SK-N-SH (cell line): Measurements from ENCODE around the gene NAV2. TPM values are rescaled to one million over a fixed set of nuclear protein-coding genes. Genes with fewer than 3 reads are reported as not detected.

ENCODE experiments used
- CTCF ChIA-PET: fragments of 300-600, 350-600 bp; formaldehyde crosslinking; extraction: SDS; loops from one replicate; lab custom pipeline; 2021; lab: Yijun Ruan, JAX
- POLR2A ChIA-PET: fragments of 350-600 bp; sonication (Branson Sonifier 250); formaldehyde crosslinking; extraction: SDS; loops from one replicate; lab custom pipeline; 2020; ENCODE audit warnings: antibody characterized with exemption, inconsistent platforms; lab: Yijun Ruan, JAX
- DNase-seq: peaks from one replicate; pipeline ENCODE4 v3.0.0; 2012
- H2AFZ ChIP-seq: fragments of 200-600 bp; sonication (generic); 2 replicates; pipeline ENCODE4 v1.8.1; 2016; ENCODE audit warnings: antibody characterized with exemption, mild to moderate bottlenecking, low read depth
- H3F3A ChIP-seq: fragments of 200-600 bp; sonication (generic); replicated peaks from 2 replicates; pipeline ENCODE3; 2016; ENCODE audit warnings: antibody characterized with exemption, mild to moderate bottlenecking; ENCODE audit not compliant: insufficient read depth
- H3K27ac ChIP-seq, 2 experiments: fragments of 200-500 bp in 1 of 2; fragments of 200-600 bp in 1 of 2; sonication (Bioruptor generic) in 1 of 2; sonication (generic), shearing (Covaris generic) in 1 of 2; 2 replicates each; pipeline versions ENCODE4 v1.5.1 to v1.6.1; 2014 to 2016; ENCODE audit warnings: low read depth in 2 of 2, inconsistent platforms in 1 of 2, low read length in 1 of 2, mild to moderate bottlenecking in 1 of 2, mixed read lengths in 1 of 2
- H3K27me3 ChIP-seq: fragments of 200-600 bp; sonication (generic), shearing (Covaris generic); 2 replicates; pipeline ENCODE4 v1.6.1; 2016; ENCODE audit warnings: mixed run types; ENCODE audit not compliant: insufficient read depth
- H3K36me3 ChIP-seq, 2 experiments: fragments of 200-500 bp in 1 of 2; fragments of 200-600 bp in 1 of 2; sonication (Bioruptor generic) in 1 of 2; sonication (generic) in 1 of 2; replicated peaks in 1 of 2; 2 replicates each; pipeline versions ENCODE3 to v1.5.1; 2014 to 2016; ENCODE audit warnings: low read length in 1 of 2, mild to moderate bottlenecking in 1 of 2; ENCODE audit not compliant: insufficient read depth in 2 of 2, control insufficient read depth in 1 of 2
- H3K4me1 ChIP-seq, 2 experiments: fragments of 200-500 bp in 1 of 2; fragments of 200-600 bp in 1 of 2; sonication (Bioruptor generic) in 1 of 2; sonication (generic), shearing (Covaris generic) in 1 of 2; 2 replicates each; pipeline versions ENCODE4 v1.5.1 to v1.6.1; 2014 to 2016; ENCODE audit warnings: low read depth in 1 of 2, low read length in 1 of 2, mixed run types in 1 of 2; ENCODE audit not compliant: insufficient read depth in 2 of 2, control insufficient read depth in 1 of 2
- H3K4me2 ChIP-seq: fragments of 200-600 bp; sonication (generic), shearing (Covaris generic); 2 replicates; pipeline ENCODE4 v1.6.1; 2017; ENCODE audit warnings: mixed run types
- H3K4me3 ChIP-seq, 2 experiments: fragments of 200-500 bp in 1 of 2; fragments of 200-600 bp in 1 of 2; sonication (Bioruptor generic) in 1 of 2; sonication (generic), shearing (Covaris generic) in 1 of 2; 2 replicates each; pipeline versions ENCODE4 v1.5.1 to v1.8.1; 2014 to 2016; ENCODE audit warnings: low read depth in 2 of 2, inconsistent platforms in 1 of 2, low read length in 1 of 2, mild to moderate bottlenecking in 1 of 2, mixed read lengths in 1 of 2, moderate library complexity in 1 of 2
- H3K79me2 ChIP-seq: fragments of 200-600 bp; sonication (generic); 2 replicates; pipeline ENCODE4 v1.8.1; 2017; ENCODE audit warnings: mild to moderate bottlenecking; ENCODE audit not compliant: insufficient read depth
- H3K9ac ChIP-seq: fragments of 200-600 bp; sonication (generic); 2 replicates; pipeline ENCODE4 v1.6.1; 2017; ENCODE audit warnings: mixed run types
- H3K9me2 ChIP-seq: fragments of 200-600 bp; sonication (generic); 2 replicates; pipeline ENCODE4 v1.6.1; 2017; ENCODE audit warnings: mixed run types
- H3K9me3 ChIP-seq: fragments of 200-600 bp; sonication (generic); 2 replicates; pipeline ENCODE4 v1.6.1; 2017; ENCODE audit warnings: mixed run types, mild to moderate bottlenecking, moderate library complexity
- H4K20me1 ChIP-seq: fragments of 200-600 bp; sonication (generic); 2 replicates; pipeline ENCODE4 v1.6.1; 2017; ENCODE audit warnings: mild to moderate bottlenecking, mixed run types; ENCODE audit not compliant: insufficient read depth
- CHD2 ChIP-seq: fragments of 150-350 bp; IDR thresholded peaks from 2 replicates; pipeline ENCODE4 v1.6.1; 2018; ENCODE audit warnings: low read length; ENCODE audit not compliant: partially characterized antibody
- ELF1 ChIP-seq: IDR thresholded peaks from 2 replicates; pipeline ENCODE4 v1.4.0; 2012
- EZH2phosphoT487 ChIP-seq: fragments of 200-600 bp; sonication (generic); IDR thresholded peaks from 2 replicates; pipeline ENCODE4 v1.6.1; 2017; ENCODE audit warnings: low read depth, mixed run types, mild to moderate bottlenecking, antibody characterized with exemption, moderate library complexity, borderline replicate concordance
- FOSL2 ChIP-seq: IDR thresholded peaks from 2 replicates; pipeline ENCODE4 v1.4.0; 2012; ENCODE audit warnings: low read depth, mild to moderate bottlenecking, moderate library complexity, borderline replicate concordance
- JUND ChIP-seq: IDR thresholded peaks from 2 replicates; pipeline ENCODE4 v1.4.0; 2012
- MEF2A ChIP-seq: IDR thresholded peaks from 2 replicates; pipeline ENCODE4 v1.4.0; 2012; ENCODE audit warnings: low read depth, borderline replicate concordance
- NFIC ChIP-seq: IDR thresholded peaks from 2 replicates; pipeline ENCODE4 v1.4.0; 2012; ENCODE audit warnings: borderline replicate concordance
- NRF1 ChIP-seq: IDR thresholded peaks from 2 replicates; pipeline ENCODE4 v1.6.1; 2012; ENCODE audit warnings: low read depth, mild to moderate bottlenecking, low read length
- POLR2AphosphoS5 ChIP-seq: IDR thresholded peaks from 2 replicates; pipeline ENCODE4 v1.6.1; 2012; ENCODE audit warnings: low read depth, low read length
- RCOR1 ChIP-seq: fragments of 150-350 bp; IDR thresholded peaks from 2 replicates; pipeline ENCODE4 v1.6.1; 2017; ENCODE audit warnings: antibody characterized with exemption, low read length
- TAF1 ChIP-seq: IDR thresholded peaks from 2 replicates; pipeline ENCODE4 v1.6.1; 2012; ENCODE audit warnings: low read depth, mild to moderate bottlenecking, low read length, moderate library complexity, borderline replicate concordance
- TCF12 ChIP-seq: IDR thresholded peaks from 2 replicates; pipeline ENCODE4 v1.4.0; 2012
- TEAD4 ChIP-seq: IDR thresholded peaks from 2 replicates; pipeline ENCODE4 v1.4.0; 2012; ENCODE audit warnings: mild to moderate bottlenecking, borderline replicate concordance; ENCODE audit not compliant: insufficient read depth
- YY1 ChIP-seq: IDR thresholded peaks from 2 replicates; pipeline ENCODE4 v1.4.0; 2012; ENCODE audit warnings: low read depth, mild to moderate bottlenecking
- WGBS: methylation state at CpG from one replicate; pipeline ENCODE4 v1.1.6; 2017; ENCODE audit warnings: low lambda C conversion rate; 5-methylcytosine and 5-hydroxymethylcytosine counted together
- polyA plus RNA-seq, 3 experiments: library from polyadenylated mRNA; depleted of rRNA; stranded (reverse); fragments of >200 nt; gene quantifications; 2 replicates each; pipeline ENCODE4 v1.2.3, GENCODE V29; 2012
- TF ChIP-seq, protein P1 (sequence below): IDR thresholded peaks from 2 replicates; pipeline ENCODE4; 2012
- TF ChIP-seq, protein P2 (sequence below): fragments of 150-350 bp; IDR thresholded peaks from 2 replicates; pipeline ENCODE4 v1.6.1; 2017; ENCODE audit warnings: antibody characterized with exemption, low read length, low read depth, borderline replicate concordance
- TF ChIP-seq, protein P3 (sequence below): IDR thresholded peaks from 2 replicates; pipeline ENCODE4 v1.4.0; 2012; ENCODE audit warnings: low read depth, borderline replicate concordance
- TF ChIP-seq, protein P4 (sequence below): IDR thresholded peaks from 2 replicates; pipeline ENCODE4 v1.6.1; 2012; ENCODE audit warnings: mild to moderate bottlenecking, low read depth, low read length, moderate library complexity

NAV2 gene
- polyA plus RNA-seq, 1 of the 3 experiments (the other 2 are of a cell fraction) = 26.2 TPM

DNA sequence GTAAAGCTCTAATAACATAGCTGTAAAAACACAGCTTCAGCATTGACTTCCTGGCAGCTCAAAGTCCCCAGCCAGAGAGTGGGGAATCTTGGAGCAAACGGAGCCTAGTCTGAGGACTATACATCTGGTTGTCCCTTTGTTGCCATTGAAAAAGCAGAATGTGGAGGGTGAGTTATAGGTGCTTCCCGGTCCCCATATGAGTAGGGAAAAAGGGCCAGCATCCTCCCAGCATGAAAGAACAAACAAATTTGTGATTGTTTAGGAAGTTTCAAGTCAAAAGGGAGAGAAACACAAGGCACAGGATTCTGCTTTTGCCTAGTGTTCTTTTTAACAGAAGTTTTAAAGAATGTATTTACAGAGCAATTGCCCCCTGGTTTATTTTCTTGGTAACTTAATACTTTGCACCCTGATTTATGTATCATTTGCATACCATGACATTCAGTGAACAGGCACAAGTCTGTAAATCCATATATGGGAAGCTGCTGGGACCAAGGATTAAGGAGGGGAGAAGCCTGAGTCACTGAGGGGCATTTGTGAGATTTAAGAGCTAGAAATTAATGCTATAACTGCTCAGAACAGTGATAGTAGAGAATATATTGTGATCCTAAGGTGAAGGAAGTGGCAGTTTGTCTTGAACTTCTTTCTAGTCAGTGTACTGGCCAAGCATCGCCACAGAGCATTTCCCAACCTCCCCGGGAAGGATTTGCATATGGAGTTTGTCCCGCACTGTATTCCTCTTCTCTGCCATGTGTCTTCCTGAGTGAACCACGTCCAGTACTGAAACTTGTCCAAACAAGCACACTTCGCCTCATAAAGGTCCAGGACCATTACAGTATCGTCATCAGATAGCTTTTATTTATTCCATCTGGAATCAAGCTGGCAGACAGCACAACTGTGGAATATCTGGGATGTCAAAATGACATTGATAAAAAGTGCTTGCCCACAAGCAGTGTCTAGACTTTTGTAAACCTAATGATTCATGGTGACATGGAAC is 344.6 kb downstream of the NAV2 start (continued):
- TF ChIP-seq, protein P1, sequence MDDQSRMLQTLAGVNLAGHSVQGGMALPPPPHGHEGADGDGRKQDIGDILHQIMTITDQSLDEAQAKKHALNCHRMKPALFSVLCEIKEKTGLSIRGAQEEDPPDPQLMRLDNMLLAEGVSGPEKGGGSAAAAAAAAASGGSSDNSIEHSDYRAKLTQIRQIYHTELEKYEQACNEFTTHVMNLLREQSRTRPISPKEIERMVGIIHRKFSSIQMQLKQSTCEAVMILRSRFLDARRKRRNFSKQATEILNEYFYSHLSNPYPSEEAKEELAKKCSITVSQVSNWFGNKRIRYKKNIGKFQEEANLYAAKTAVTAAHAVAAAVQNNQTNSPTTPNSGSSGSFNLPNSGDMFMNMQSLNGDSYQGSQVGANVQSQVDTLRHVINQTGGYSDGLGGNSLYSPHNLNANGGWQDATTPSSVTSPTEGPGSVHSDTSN = peak; percentile 85
- TF ChIP-seq ELF1 (no peak), TEAD4 (no peak), TCF12 (peak; percentile 92), EZH2phosphoT487 (no peak), RCOR1 (peak; percentile 82; the same call in 1 of the 2 replicates), POLR2AphosphoS5 (peak; percentile 85), NFIC (peak; percentile 54; the same call in 1 of the 2 replicates), FOSL2 (no peak)
- TF ChIP-seq, protein P2, sequence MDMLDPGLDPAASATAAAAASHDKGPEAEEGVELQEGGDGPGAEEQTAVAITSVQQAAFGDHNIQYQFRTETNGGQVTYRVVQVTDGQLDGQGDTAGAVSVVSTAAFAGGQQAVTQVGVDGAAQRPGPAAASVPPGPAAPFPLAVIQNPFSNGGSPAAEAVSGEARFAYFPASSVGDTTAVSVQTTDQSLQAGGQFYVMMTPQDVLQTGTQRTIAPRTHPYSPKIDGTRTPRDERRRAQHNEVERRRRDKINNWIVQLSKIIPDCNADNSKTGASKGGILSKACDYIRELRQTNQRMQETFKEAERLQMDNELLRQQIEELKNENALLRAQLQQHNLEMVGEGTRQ = no peak
- TF ChIP-seq, protein P3, sequence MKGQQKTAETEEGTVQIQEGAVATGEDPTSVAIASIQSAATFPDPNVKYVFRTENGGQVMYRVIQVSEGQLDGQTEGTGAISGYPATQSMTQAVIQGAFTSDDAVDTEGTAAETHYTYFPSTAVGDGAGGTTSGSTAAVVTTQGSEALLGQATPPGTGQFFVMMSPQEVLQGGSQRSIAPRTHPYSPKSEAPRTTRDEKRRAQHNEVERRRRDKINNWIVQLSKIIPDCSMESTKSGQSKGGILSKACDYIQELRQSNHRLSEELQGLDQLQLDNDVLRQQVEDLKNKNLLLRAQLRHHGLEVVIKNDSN = no peak

DNA sequence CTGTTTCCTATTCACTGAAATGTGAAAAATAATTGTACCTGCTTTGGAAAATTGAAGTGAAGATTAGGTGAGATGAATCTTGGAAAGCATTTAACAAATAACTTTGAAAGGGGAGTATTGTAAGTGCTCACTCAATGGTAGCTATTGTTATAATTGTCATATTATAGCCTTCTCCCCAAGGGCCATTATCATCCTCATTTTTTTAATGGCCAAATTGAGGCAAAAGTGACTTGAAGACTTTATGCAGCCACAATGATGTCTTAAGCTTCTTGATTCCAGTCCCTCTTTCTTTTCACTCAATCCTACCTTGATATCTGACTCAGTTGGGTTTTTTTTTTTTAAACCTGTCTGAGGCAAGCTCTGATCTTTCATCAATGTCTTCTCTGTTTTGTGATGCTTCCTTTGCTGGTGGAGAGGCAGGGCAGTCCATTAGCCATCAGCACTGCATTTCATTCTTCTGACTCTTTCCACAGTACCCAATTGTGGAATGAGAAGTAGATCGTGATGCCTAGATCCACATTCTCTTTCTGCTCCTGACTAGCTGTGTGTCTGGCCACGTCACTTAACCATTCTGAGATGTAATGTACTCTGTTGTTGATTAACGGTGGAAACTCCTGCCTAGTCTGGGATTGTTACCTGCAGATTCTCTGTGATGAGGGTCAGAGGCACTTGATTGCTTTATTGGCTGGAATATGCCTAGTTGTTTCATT is 346.3 kb downstream of the NAV2 start:
- no peak for DNase-seq
- ChIA-PET CTCF (interaction anchor here (1.3 to 1.7 kb wide), 3 partner anchors 9 to 109 kb away, joined by 3 to 6 read pairs (median 4); no protein-coding TSS in a partner anchor), POLR2A (no interaction called here)
- H3K4me1 ChIP-seq = peaks cover 15 to 41% of the 10 kb centered on the region in 2 experiments; a peak in 2 of 4 replicates
- no peaks in the 10 kb centered on the region for H3K27me3 ChIP-seq
- no peak overlapping the region for H3K4me2 ChIP-seq
- no peak overlapping the region for H2AFZ ChIP-seq
- TF ChIP-seq CHD2 = no peak
- TF ChIP-seq, protein P1 = peak; percentile 26; the same call in 1 of the 2 replicates
- no peak for TF ChIP-seq NRF1
- TF ChIP-seq, protein P4, sequence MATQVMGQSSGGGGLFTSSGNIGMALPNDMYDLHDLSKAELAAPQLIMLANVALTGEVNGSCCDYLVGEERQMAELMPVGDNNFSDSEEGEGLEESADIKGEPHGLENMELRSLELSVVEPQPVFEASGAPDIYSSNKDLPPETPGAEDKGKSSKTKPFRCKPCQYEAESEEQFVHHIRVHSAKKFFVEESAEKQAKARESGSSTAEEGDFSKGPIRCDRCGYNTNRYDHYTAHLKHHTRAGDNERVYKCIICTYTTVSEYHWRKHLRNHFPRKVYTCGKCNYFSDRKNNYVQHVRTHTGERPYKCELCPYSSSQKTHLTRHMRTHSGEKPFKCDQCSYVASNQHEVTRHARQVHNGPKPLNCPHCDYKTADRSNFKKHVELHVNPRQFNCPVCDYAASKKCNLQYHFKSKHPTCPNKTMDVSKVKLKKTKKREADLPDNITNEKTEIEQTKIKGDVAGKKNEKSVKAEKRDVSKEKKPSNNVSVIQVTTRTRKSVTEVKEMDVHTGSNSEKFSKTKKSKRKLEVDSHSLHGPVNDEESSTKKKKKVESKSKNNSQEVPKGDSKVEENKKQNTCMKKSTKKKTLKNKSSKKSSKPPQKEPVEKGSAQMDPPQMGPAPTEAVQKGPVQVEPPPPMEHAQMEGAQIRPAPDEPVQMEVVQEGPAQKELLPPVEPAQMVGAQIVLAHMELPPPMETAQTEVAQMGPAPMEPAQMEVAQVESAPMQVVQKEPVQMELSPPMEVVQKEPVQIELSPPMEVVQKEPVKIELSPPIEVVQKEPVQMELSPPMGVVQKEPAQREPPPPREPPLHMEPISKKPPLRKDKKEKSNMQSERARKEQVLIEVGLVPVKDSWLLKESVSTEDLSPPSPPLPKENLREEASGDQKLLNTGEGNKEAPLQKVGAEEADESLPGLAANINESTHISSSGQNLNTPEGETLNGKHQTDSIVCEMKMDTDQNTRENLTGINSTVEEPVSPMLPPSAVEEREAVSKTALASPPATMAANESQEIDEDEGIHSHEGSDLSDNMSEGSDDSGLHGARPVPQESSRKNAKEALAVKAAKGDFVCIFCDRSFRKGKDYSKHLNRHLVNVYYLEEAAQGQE = no peak
- TF ChIP-seq, protein P3 = no peak
- TF ChIP-seq JUND = peak; percentile 8; the same call in 1 of the 2 replicates
- TF ChIP-seq YY1 = no peak
- TF ChIP-seq POLR2AphosphoS5 = no peak
- TF ChIP-seq TAF1 = no peak
- no peak for TF ChIP-seq MEF2A
- no peak overlapping the region for H3K4me3 ChIP-seq
- 81% methylated on average over 3 of the region's 3 CpGs for WGBS
- peaks cover 13% of the 10 kb centered on the region for H3K79me2 ChIP-seq
- H3F3A ChIP-seq = peaks cover 36% of the 10 kb centered on the region
- no peaks in the 10 kb centered on the region for H3K9me3 ChIP-seq
- H4K20me1 ChIP-seq = no peaks in the 10 kb centered on the region
- peak overlapping the region; percentile 63 to 94 for H3K27ac ChIP-seq
- peaks cover 89 to 98% of the 10 kb centered on the region in 2 experiments for H3K36me3 ChIP-seq
- no peaks in the 10 kb centered on the region for H3K9me2 ChIP-seq
- no peak overlapping the region for H3K9ac ChIP-seq
